Measurements from ENCODE around the gene PRR33. TPM values are rescaled to one million over a fixed set of nuclear protein-coding genes. Genes with fewer than 3 reads are reported as not detected.
A peak's percentile ranks its signal among the peaks of the same experiment; 100 is the strongest.

PRR33 gene
- total and polyA plus RNA-seq, 2 experiments from 2014 or later, result 0.29 TPM; not detected in 1

GRCh38 chr11:1930462-1930830 lies 38.8 kb upstream of the PRR33 start:
- DNase-seq (ENCODE audit: low spot score), result no peak
- H3K4me3 ChIP-seq, result no peak overlapping the region
- H3K4me2 ChIP-seq, result no peak overlapping the region
- H2AFZ ChIP-seq, result no peak overlapping the region
- WGBS (ENCODE audit: low lambda C conversion rate, missing lambda C conversion rate), result 72% methylated on average over 9 of the region's 9 CpGs
- no peaks in the 10 kb centered on the region for H3K9me3 ChIP-seq (ENCODE audit: low read depth)
- no peaks in the 10 kb centered on the region for H3K9me2 ChIP-seq (replicated peaks; ENCODE audit: insufficient read depth)
- no peaks in the 10 kb centered on the region for H4K20me1 ChIP-seq (ENCODE audit: insufficient read depth, poor library complexity, severe bottlenecking)
- H3K27me3 ChIP-seq, result no peaks in the 10 kb centered on the region
- peaks cover 38% of the 10 kb centered on the region for H3K4me1 ChIP-seq (ENCODE audit: insufficient read depth)
- H3K27ac ChIP-seq, result peak overlapping the region; percentile 82
- no peaks in the 10 kb centered on the region for H3K79me2 ChIP-seq
- TF ChIP-seq EZH2phosphoT487 (IDR thresholded peaks at IDR 0.05; ENCODE audit: low read depth, severe bottlenecking, unreplicated experiment) (no peak), EZH2 (IDR thresholded peaks at IDR 0.05; ENCODE audit: borderline replicate concordance) (no peak)
- TF ChIP-seq, protein P1, sequence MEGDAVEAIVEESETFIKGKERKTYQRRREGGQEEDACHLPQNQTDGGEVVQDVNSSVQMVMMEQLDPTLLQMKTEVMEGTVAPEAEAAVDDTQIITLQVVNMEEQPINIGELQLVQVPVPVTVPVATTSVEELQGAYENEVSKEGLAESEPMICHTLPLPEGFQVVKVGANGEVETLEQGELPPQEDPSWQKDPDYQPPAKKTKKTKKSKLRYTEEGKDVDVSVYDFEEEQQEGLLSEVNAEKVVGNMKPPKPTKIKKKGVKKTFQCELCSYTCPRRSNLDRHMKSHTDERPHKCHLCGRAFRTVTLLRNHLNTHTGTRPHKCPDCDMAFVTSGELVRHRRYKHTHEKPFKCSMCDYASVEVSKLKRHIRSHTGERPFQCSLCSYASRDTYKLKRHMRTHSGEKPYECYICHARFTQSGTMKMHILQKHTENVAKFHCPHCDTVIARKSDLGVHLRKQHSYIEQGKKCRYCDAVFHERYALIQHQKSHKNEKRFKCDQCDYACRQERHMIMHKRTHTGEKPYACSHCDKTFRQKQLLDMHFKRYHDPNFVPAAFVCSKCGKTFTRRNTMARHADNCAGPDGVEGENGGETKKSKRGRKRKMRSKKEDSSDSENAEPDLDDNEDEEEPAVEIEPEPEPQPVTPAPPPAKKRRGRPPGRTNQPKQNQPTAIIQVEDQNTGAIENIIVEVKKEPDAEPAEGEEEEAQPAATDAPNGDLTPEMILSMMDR (IDR thresholded peaks at IDR 0.05; ENCODE audit: poor library complexity), result no peak
- H3K36me3 ChIP-seq (replicated peaks; ENCODE audit: insufficient read depth, low read depth), result no peaks in the 10 kb centered on the region

- WGBS (ENCODE audit: low lambda C conversion rate, missing lambda C conversion rate), result 90% methylated on average over 23 of the region's 25 CpGs
- Histone ChIP-seq H3K9me3 (ENCODE audit: low read depth) (no peaks in the 10 kb centered on the region), H3K27ac (peak overlapping the region; percentile 82), H3K27me3 (no peaks in the 10 kb centered on the region), H3K4me3 (no peak overlapping the region), H3K9me2 (replicated peaks; ENCODE audit: insufficient read depth) (no peaks in the 10 kb centered on the region), H2AFZ (no peak overlapping the region), H3K36me3 (replicated peaks; ENCODE audit: insufficient read depth, low read depth) (no peaks in the 10 kb centered on the region), H3K4me2 (no peak overlapping the region), H3K79me2 (no peaks in the 10 kb centered on the region), H4K20me1 (ENCODE audit: insufficient read depth, poor library complexity, severe bottlenecking) (no peaks in the 10 kb centered on the region), H3K4me1 (ENCODE audit: insufficient read depth) (peaks cover 41% of the 10 kb centered on the region)
- TF ChIP-seq EZH2 (IDR thresholded peaks at IDR 0.05; ENCODE audit: borderline replicate concordance), result no peak
- TF ChIP-seq, protein P1 (IDR thresholded peaks at IDR 0.05; ENCODE audit: poor library complexity), result no peak
- no peak for DNase-seq (ENCODE audit: low spot score)
These were observed 38.1 kb upstream of the PRR33 start for GRCh38 chr11:1929621-1930461.

GRCh38 chr11:1928891-1929541 lies 37.3 kb upstream of the PRR33 start:
- TF ChIP-seq, protein P1 (IDR thresholded peaks at IDR 0.05; ENCODE audit: poor library complexity), result no peak
- TF ChIP-seq EZH2phosphoT487 (IDR thresholded peaks at IDR 0.05; ENCODE audit: low read depth, severe bottlenecking, unreplicated experiment) (no peak), EZH2 (IDR thresholded peaks at IDR 0.05; ENCODE audit: borderline replicate concordance) (no peak)
- Histone ChIP-seq H3K4me1 (ENCODE audit: insufficient read depth) (peaks cover 46% of the 10 kb centered on the region), H3K79me2 (no peaks in the 10 kb centered on the region), H3K9me2 (replicated peaks; ENCODE audit: insufficient read depth) (no peaks in the 10 kb centered on the region), H3K4me3 (no peak overlapping the region), H4K20me1 (ENCODE audit: insufficient read depth, poor library complexity, severe bottlenecking) (no peaks in the 10 kb centered on the region), H3K36me3 (replicated peaks; ENCODE audit: insufficient read depth, low read depth) (no peaks in the 10 kb centered on the region), H2AFZ (no peak overlapping the region), H3K9me3 (ENCODE audit: low read depth) (no peaks in the 10 kb centered on the region), H3K27ac (no peak overlapping the region), H3K27me3 (no peaks in the 10 kb centered on the region), H3K4me2 (no peak overlapping the region)
- 95% methylated on average over 15 of the region's 35 CpGs for WGBS (ENCODE audit: low lambda C conversion rate, missing lambda C conversion rate)
- no peak for DNase-seq (ENCODE audit: low spot score)

Data from hepatocyte (in vitro differentiated cells).